ENCODE data around the gene STRN.

The STRN gene

GRCh38 chr2:36886664-36887063 lies 79.7 kb downstream of the STRN start:
- H3K9me3 ChIP-seq (ENCODE audit: insufficient read depth, low read length) = no peaks in the 10 kb centered on the region
- no peaks in the 10 kb centered on the region for H3K79me2 ChIP-seq (ENCODE audit: low read length)
- H3K27ac ChIP-seq (ENCODE audit: low read length) = no peak overlapping the region
- no peak overlapping the region for H3K4me2 ChIP-seq (ENCODE audit: low read length)
- no peaks in the 10 kb centered on the region for H4K20me1 ChIP-seq (ENCODE audit: insufficient read depth, low read length)
- H3K4me1 ChIP-seq (ENCODE audit: low read length) = no peaks in the 10 kb centered on the region
- no peaks in the 10 kb centered on the region for H3K27me3 ChIP-seq (ENCODE audit: low read depth, low read length)
- peaks cover 8% of the 10 kb centered on the region for H3K36me3 ChIP-seq (replicated peaks; ENCODE audit: low read depth, low read length)
- H3K9ac ChIP-seq (ENCODE audit: low read length) = no peak overlapping the region
- TF ChIP-seq CTCF (IDR thresholded peaks at IDR 0.05; ENCODE audit: low read depth, low read length) = no peak
- no peak for TF ChIP-seq EZH2phosphoT487 (IDR thresholded peaks at IDR 0.05; ENCODE audit: low read depth)
- no peak overlapping the region for H2AFZ ChIP-seq (ENCODE audit: low read depth, low read length)
- no peak overlapping the region for H3K4me3 ChIP-seq (ENCODE audit: low read length)

- Histone ChIP-seq H2AFZ (ENCODE audit: low read depth, low read length) (no peak overlapping the region), H3K4me2 (ENCODE audit: low read length) (no peak overlapping the region), H3K79me2 (ENCODE audit: low read length) (no peaks in the 10 kb centered on the region), H3K9ac (ENCODE audit: low read length) (no peak overlapping the region), H3K27ac (ENCODE audit: low read length) (no peak overlapping the region), H4K20me1 (ENCODE audit: insufficient read depth, low read length) (no peaks in the 10 kb centered on the region), H3K27me3 (ENCODE audit: low read depth, low read length) (no peaks in the 10 kb centered on the region), H3K36me3 (replicated peaks; ENCODE audit: low read depth, low read length) (peaks cover 8% of the 10 kb centered on the region), H3K4me3 (ENCODE audit: low read length) (no peak overlapping the region), H3K9me3 (ENCODE audit: insufficient read depth, low read length) (no peaks in the 10 kb centered on the region), H3K4me1 (ENCODE audit: low read length) (no peaks in the 10 kb centered on the region)
- TF ChIP-seq EZH2phosphoT487 (IDR thresholded peaks at IDR 0.05; ENCODE audit: low read depth) (no peak), CTCF (IDR thresholded peaks at IDR 0.05; ENCODE audit: low read depth, low read length) (no peak)
Measured at GRCh38 chr2:36885605-36886004, 80.7 kb downstream of the STRN start.

- no peak for TF ChIP-seq EZH2phosphoT487 (IDR thresholded peaks at IDR 0.05; ENCODE audit: low read depth)
- TF ChIP-seq CTCF (IDR thresholded peaks at IDR 0.05; ENCODE audit: low read depth, low read length) = no peak
- Histone ChIP-seq H4K20me1 (ENCODE audit: insufficient read depth, low read length) (no peaks in the 10 kb centered on the region), H3K36me3 (replicated peaks; ENCODE audit: low read depth, low read length) (peaks cover 5% of the 10 kb centered on the region)
Measured at GRCh38 chr2:36882532-36882931, 83.8 kb downstream of the STRN start.

GRCh38 chr2:36881816-36882215 lies 84.5 kb downstream of the STRN start:
- H3K27me3 ChIP-seq (ENCODE audit: low read depth, low read length) = no peaks in the 10 kb centered on the region
- peaks cover 8% of the 10 kb centered on the region for H3K36me3 ChIP-seq (replicated peaks; ENCODE audit: low read depth, low read length)
- no peak overlapping the region for H3K9ac ChIP-seq (ENCODE audit: low read length)
- H3K4me1 ChIP-seq (ENCODE audit: low read length) = no peaks in the 10 kb centered on the region
- no peak for TF ChIP-seq EZH2phosphoT487 (IDR thresholded peaks at IDR 0.05; ENCODE audit: low read depth)
- no peak for TF ChIP-seq CTCF (IDR thresholded peaks at IDR 0.05; ENCODE audit: low read depth, low read length)
- no peak overlapping the region for H3K4me2 ChIP-seq (ENCODE audit: low read length)
- no peak overlapping the region for H2AFZ ChIP-seq (ENCODE audit: low read depth, low read length)
- no peak overlapping the region for H3K27ac ChIP-seq (ENCODE audit: low read length)
- no peaks in the 10 kb centered on the region for H3K79me2 ChIP-seq (ENCODE audit: low read length)
- no peaks in the 10 kb centered on the region for H4K20me1 ChIP-seq (ENCODE audit: insufficient read depth, low read length)
- H3K4me3 ChIP-seq (ENCODE audit: low read length) = no peak overlapping the region
- no peaks in the 10 kb centered on the region for H3K9me3 ChIP-seq (ENCODE audit: insufficient read depth, low read length)

More at GRCh38 chr2:36882532-36882931, 83.8 kb downstream of the STRN start:
- Histone ChIP-seq H3K79me2 (ENCODE audit: low read length) (no peaks in the 10 kb centered on the region), H3K9ac (ENCODE audit: low read length) (no peak overlapping the region), H2AFZ (ENCODE audit: low read depth, low read length) (no peak overlapping the region), H3K9me3 (ENCODE audit: insufficient read depth, low read length) (no peaks in the 10 kb centered on the region), H3K27me3 (ENCODE audit: low read depth, low read length) (no peaks in the 10 kb centered on the region), H3K4me3 (ENCODE audit: low read length) (no peak overlapping the region), H3K27ac (ENCODE audit: low read length) (no peak overlapping the region), H3K4me2 (ENCODE audit: low read length) (no peak overlapping the region), H3K4me1 (ENCODE audit: low read length) (no peaks in the 10 kb centered on the region)
